ENCODE results near the gene PBOV1.

Gene PBOV1

GRCh38 chr6:138205437-138206094 lies 12.7 kb downstream of the PBOV1 start:
- in situ Hi-C loops (cut with MboI; ENCODE audit: low sequenced_read_pairs): no loop called here

GRCh38 chr6:138204792-138205384 lies 13.4 kb downstream of the PBOV1 start:
- in situ Hi-C loops (cut with MboI; ENCODE audit: low sequenced_read_pairs): no loop called here

- in situ Hi-C loops (cut with MboI; ENCODE audit: low sequenced_read_pairs): no loop called here
Observed at GRCh38 chr6:138204303-138204702, 14.0 kb downstream of the PBOV1 start.

- in situ Hi-C loops (cut with MboI; ENCODE audit: low sequenced_read_pairs): no loop called here
Observed at GRCh38 chr6:138203315-138203714, 15.0 kb downstream of the PBOV1 start.

GRCh38 chr6:138201836-138202235 lies 16.5 kb downstream of the PBOV1 start:
- in situ Hi-C loops (cut with MboI; ENCODE audit: low sequenced_read_pairs): no loop called here

- in situ Hi-C loops (cut with MboI; ENCODE audit: low sequenced_read_pairs): no loop called here
Observed at GRCh38 chr6:138198430-138199091, 19.7 kb downstream of the PBOV1 start.

- in situ Hi-C loops (cut with MboI; ENCODE audit: low sequenced_read_pairs): no loop called here
Observed at GRCh38 chr6:138197570-138197969, 20.7 kb downstream of the PBOV1 start.

- in situ Hi-C loops (cut with MboI; ENCODE audit: low sequenced_read_pairs): no loop called here
Observed at GRCh38 chr6:138196122-138196738, 22.1 kb downstream of the PBOV1 start.

GRCh38 chr6:138194287-138194686 lies 24.0 kb downstream of the PBOV1 start:
- in situ Hi-C loops (cut with MboI; ENCODE audit: low sequenced_read_pairs): no loop called here

GRCh38 chr6:138188278-138188941 lies 29.9 kb downstream of the PBOV1 start:
- in situ Hi-C loops (cut with MboI; ENCODE audit: low sequenced_read_pairs): no loop called here

- in situ Hi-C loops (cut with MboI; ENCODE audit: low sequenced_read_pairs): no loop called here
Observed at GRCh38 chr6:138187156-138187555, 31.1 kb downstream of the PBOV1 start.

GRCh38 chr6:138184230-138184629 lies 34.1 kb downstream of the PBOV1 start:
- in situ Hi-C loops (cut with MboI; ENCODE audit: low sequenced_read_pairs): no loop called here

GRCh38 chr6:138183790-138184134 lies 34.5 kb downstream of the PBOV1 start:
- in situ Hi-C loops (cut with MboI; ENCODE audit: low sequenced_read_pairs): no loop called here

- in situ Hi-C loops (cut with MboI; ENCODE audit: low sequenced_read_pairs): no loop called here
Observed at GRCh38 chr6:138182939-138183789, 35.1 kb downstream of the PBOV1 start.

GRCh38 chr6:138176652-138177232 lies 41.5 kb downstream of the PBOV1 start:
- in situ Hi-C loops (cut with MboI; ENCODE audit: low sequenced_read_pairs): no loop called here

- in situ Hi-C loops (cut with MboI; ENCODE audit: low sequenced_read_pairs): no loop called here
Observed at GRCh38 chr6:138175596-138175995, 42.7 kb downstream of the PBOV1 start.
